ENCODE results near the gene SYT9. TPM values are rescaled to one million over a fixed set of nuclear protein-coding genes. Genes with fewer than 3 reads are reported as not detected.

Gene SYT9
- total RNA-seq, 1 donor from 2014 or later: 1.0 TPM

GRCh38 chr11:7381937-7382336 lies 130.2 kb downstream of the SYT9 start:
- TF ChIP-seq, protein P1, sequence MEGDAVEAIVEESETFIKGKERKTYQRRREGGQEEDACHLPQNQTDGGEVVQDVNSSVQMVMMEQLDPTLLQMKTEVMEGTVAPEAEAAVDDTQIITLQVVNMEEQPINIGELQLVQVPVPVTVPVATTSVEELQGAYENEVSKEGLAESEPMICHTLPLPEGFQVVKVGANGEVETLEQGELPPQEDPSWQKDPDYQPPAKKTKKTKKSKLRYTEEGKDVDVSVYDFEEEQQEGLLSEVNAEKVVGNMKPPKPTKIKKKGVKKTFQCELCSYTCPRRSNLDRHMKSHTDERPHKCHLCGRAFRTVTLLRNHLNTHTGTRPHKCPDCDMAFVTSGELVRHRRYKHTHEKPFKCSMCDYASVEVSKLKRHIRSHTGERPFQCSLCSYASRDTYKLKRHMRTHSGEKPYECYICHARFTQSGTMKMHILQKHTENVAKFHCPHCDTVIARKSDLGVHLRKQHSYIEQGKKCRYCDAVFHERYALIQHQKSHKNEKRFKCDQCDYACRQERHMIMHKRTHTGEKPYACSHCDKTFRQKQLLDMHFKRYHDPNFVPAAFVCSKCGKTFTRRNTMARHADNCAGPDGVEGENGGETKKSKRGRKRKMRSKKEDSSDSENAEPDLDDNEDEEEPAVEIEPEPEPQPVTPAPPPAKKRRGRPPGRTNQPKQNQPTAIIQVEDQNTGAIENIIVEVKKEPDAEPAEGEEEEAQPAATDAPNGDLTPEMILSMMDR (IDR thresholded peaks at IDR 0.05; ENCODE audit: insufficient read depth, low read length, poor library complexity, severe bottlenecking): no peak
- H3K36me3 ChIP-seq (ENCODE audit: control insufficient read depth, insufficient read depth, low read length): no peaks in the 10 kb centered on the region
- no peaks in the 10 kb centered on the region for H3K27me3 ChIP-seq (ENCODE audit: control insufficient read depth, insufficient read depth, low read length)
- H3K4me3 ChIP-seq (ENCODE audit: low read depth, low read length): no peak overlapping the region
- no peak for DNase-seq (ENCODE audit: low read depth)

- no peak overlapping the region for H3K4me3 ChIP-seq (ENCODE audit: low read depth, low read length)
- DNase-seq (ENCODE audit: low read depth): no peak
- H3K36me3 ChIP-seq (ENCODE audit: control insufficient read depth, insufficient read depth, low read length): no peaks in the 10 kb centered on the region
- H3K27me3 ChIP-seq (ENCODE audit: control insufficient read depth, insufficient read depth, low read length): no peaks in the 10 kb centered on the region
- TF ChIP-seq, protein P1 (IDR thresholded peaks at IDR 0.05; ENCODE audit: insufficient read depth, low read length, poor library complexity, severe bottlenecking): no peak
Measured at GRCh38 chr11:7383406-7383805, 131.7 kb downstream of the SYT9 start.

- Histone ChIP-seq H3K27me3 (ENCODE audit: control insufficient read depth, insufficient read depth, low read length) (no peaks in the 10 kb centered on the region), H3K36me3 (ENCODE audit: control insufficient read depth, insufficient read depth, low read length) (no peaks in the 10 kb centered on the region), H3K4me3 (ENCODE audit: low read depth, low read length) (no peak overlapping the region)
- DNase-seq (ENCODE audit: low read depth): no peak
- TF ChIP-seq, protein P1 (IDR thresholded peaks at IDR 0.05; ENCODE audit: insufficient read depth, low read length, poor library complexity, severe bottlenecking): no peak
Measured at GRCh38 chr11:7384691-7385090, 133.0 kb downstream of the SYT9 start.

DNA sequence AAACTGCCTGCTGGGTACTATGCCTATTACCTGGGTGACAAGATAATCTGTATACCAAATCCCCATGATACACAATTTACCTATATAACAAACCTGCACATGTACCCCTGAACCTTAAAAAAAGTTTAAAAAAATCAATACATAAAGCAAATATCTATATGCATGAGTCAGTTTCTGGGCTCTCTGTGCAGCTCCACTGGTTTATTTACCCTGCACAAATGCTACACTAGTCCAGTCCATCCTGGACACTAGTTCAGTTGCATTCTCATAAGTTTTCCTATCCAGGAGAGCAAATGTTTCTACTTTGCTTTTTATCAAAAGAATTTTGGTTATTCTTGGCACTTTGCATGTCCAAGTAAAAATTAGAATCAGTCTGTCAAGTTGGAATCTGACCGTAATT lies 133.8 kb downstream of the SYT9 start:
- Histone ChIP-seq H3K36me3 (ENCODE audit: control insufficient read depth, insufficient read depth, low read length) (no peaks in the 10 kb centered on the region), H3K4me3 (ENCODE audit: low read depth, low read length) (no peak overlapping the region), H3K27me3 (ENCODE audit: control insufficient read depth, insufficient read depth, low read length) (no peaks in the 10 kb centered on the region)
- TF ChIP-seq, protein P1 (IDR thresholded peaks at IDR 0.05; ENCODE audit: insufficient read depth, low read length, poor library complexity, severe bottlenecking): no peak
- no peak for DNase-seq (ENCODE audit: low read depth)

GRCh38 chr11:7413961-7414915 lies 162.5 kb downstream of the SYT9 start:
- Histone ChIP-seq H3K27me3 (ENCODE audit: control insufficient read depth, insufficient read depth, low read length) (no peaks in the 10 kb centered on the region), H3K4me3 (ENCODE audit: low read depth, low read length) (no peak overlapping the region), H3K36me3 (ENCODE audit: control insufficient read depth, insufficient read depth, low read length) (no peaks in the 10 kb centered on the region)
- TF ChIP-seq, protein P1 (IDR thresholded peaks at IDR 0.05; ENCODE audit: insufficient read depth, low read length, poor library complexity, severe bottlenecking): no peak
- no peak for DNase-seq (ENCODE audit: low read depth)
